Activated naive CD4-positive, alpha-beta T cell treated with anti-CD3 and anti-CD28 coated beads, Interleukin-2, amount 50 U/mL, for 72 hours (primary cell): ENCODE data around the gene VTI1A. TPM values are rescaled to one million over a fixed set of nuclear protein-coding genes. Genes with fewer than 3 reads are reported as not detected.

Source experiments
- ATAC-seq, 2 donors: fragments of 150-1000 bp; cut with Tn5 transposase; 2 replicates each; pipeline ENCODE4 v1.10.0; 2021; ENCODE audit warnings: mild to moderate bottlenecking in 2 of 2, moderate library complexity in 2 of 2
- DNase-seq, 2 donors: peaks; one replicate each; pipeline ENCODE4 v3.0.0; 2021 to 2022; ENCODE audit warnings: low spot score in 2 of 2
- H3K27ac Mint-ChIP-seq, 2 donors: one replicate each; pipeline ENCODE4 v1.8.0; 2022; ENCODE audit warnings: mild to moderate bottlenecking in 2 of 2, mixed read lengths in 2 of 2
- H3K36me3 Mint-ChIP-seq, 2 donors: one replicate each; pipeline ENCODE4 v1.8.0; 2022; ENCODE audit warnings: mixed read lengths in 2 of 2
- H3K9me3 Mint-ChIP-seq, 2 donors: one replicate each; pipeline ENCODE4 v1.8.0; 2022; ENCODE audit warnings: mixed read lengths in 2 of 2
- total RNA-seq, 2 donors: library from RNA; stranded (reverse); gene quantifications; one replicate each; pipeline ENCODE4 v1.2.3, GENCODE V29; 2022

The VTI1A gene
- total RNA-seq, 2 donors from 2014 or later, result 39.7 to 40.8 TPM

DNA sequence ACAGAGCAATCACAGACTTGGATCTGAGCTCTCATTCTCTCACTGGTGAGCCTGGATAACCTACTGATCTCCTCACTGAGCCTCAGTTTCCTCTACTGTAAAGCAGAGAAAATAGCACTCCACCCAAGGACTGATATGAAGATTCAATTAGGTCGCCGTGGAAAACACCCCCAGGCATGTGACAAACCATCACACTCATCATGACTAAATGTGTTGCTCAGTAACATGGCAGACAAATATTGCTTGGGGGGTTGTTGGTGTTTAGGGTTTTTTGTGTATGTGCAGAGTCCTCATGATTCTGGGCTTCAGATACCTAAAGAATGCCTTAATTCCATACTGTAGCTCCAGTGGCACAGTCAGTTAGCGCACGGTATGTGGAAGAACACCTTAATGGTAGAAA lies 380.9 kb downstream of the VTI1A start:
- Mint-ChIP-seq H3K9me3 (no peaks in the 10 kb centered on the region), H3K27ac (no peak overlapping the region), H3K36me3 (no peaks in the 10 kb centered on the region)
- no peak for DNase-seq
- no peak for ATAC-seq

DNA sequence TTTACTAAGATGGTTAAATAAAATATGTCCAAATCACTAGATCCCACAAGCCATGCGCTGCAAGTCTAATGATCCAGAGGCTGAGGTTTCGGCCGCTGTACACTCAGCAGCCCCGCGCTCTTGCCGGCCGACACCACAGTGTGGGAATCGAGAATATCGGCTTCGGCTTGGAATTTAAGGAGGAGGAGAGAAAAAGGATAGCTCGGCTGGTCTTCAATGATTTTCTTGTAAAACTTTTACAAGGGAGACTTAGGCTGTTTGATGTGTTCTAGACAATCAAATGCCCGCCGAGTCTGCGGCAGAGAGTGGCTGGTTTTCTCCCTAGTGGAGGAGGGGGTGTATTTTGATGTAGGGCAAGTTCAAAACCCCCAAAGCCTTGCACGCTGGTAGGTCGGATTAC lies 384.8 kb downstream of the VTI1A start:
- no peak for ATAC-seq
- Mint-ChIP-seq H3K9me3 (no peaks in the 10 kb centered on the region), H3K27ac (no peak overlapping the region), H3K36me3 (no peaks in the 10 kb centered on the region)
- no peak for DNase-seq

DNA sequence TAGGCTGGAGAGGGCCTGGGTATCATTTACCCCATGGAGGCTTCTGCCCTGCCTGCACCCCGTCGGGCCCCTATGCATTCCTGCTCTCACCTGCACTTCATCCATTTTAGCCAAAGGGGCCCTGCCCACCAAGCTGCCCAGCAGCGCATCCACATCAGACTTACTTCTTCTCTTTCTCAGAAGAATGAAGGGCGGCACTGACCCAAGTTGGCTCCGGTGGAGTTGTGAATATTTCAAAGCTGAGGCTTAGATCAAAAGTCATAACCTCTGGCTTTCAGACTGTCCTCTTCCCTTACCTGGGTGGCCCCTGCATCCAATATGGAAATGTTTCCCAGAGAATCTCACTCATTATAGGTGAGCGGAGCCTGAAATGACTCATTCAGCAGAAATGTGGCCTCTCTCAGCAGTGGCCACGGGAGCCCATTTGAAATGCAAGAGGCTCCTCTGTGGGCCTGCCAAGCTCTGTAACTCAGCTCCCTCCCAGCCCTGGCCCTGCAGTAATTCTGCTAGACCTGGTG lies 385.4 kb downstream of the VTI1A start:
- no peaks in the 10 kb centered on the region for H3K36me3 Mint-ChIP-seq
- no peak for DNase-seq
- H3K9me3 Mint-ChIP-seq, result no peaks in the 10 kb centered on the region
- no peak for ATAC-seq
- H3K27ac Mint-ChIP-seq, result no peak overlapping the region

DNA sequence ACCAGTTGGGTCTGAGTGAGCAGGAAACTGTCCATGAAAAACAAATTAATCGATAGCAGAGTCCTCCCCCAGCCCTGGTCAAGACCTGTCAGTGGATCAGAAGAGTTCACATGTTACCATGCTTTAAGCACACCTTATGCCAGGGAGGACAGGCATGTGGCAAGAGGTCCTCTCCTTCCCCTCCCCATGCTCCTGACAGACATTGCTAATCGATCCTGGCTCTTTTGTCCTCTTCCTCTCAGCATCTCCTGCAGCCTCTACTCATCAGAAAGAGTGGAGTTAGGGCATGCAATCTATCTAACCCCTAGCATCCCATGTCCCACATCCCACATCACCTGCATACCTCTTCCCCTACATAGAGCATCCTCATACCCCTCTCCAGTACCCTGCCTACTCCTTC lies 385.9 kb downstream of the VTI1A start:
- no peak for ATAC-seq
- Mint-ChIP-seq H3K36me3 (no peaks in the 10 kb centered on the region), H3K27ac (no peak overlapping the region), H3K9me3 (no peaks in the 10 kb centered on the region)
- no peak for DNase-seq

DNA sequence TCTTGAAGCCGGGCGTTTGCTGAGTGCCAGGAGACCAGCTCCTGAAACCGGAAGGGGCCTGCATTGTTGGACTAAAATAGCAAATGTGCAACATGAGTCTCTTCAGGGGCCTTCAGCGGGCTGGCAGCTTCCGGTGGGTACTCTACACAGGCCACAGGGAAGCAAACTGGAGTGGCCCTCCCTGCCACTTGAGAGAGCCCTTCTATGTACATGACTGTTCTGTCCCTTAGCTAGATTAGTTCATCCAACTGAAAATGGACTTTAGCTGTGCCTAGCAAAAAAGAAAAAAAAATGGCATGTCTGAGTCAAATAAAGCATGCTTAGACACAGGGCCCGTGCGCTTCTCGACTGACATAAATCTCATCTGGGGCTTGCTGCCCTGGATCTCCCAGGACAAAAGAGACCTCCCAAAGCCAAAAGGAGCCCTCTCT lies 387.8 kb downstream of the VTI1A start:
- Mint-ChIP-seq H3K9me3 (no peaks in the 10 kb centered on the region), H3K27ac (peak overlapping the region in 1 of 2 donors; percentile 65), H3K36me3 (no peaks in the 10 kb centered on the region)
- DNase-seq, result no peak
- ATAC-seq, result no peak

DNA sequence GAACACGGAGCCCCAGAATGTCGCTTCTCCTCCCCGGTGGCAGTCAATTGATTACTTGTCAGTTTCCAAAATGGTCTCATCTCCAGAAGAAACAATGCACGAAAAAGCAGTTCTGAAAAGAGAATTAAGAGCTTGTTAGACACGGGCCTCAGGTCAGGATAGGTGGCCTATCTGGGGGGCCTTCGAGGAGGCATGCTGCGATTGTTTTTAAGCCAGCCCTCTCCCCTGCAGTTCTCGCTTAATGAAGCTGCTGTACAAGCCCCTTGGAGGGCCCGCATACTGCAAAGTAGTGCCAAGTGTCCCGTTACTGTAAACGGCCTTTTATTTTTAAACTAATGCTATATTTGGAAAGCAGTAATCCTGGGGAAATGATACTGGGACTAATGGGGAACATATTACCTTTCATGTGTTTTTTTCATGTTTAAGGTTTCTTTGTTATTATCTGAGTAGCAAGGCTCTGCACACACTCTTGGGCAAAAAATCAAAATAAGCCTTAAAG lies 388.3 kb downstream of the VTI1A start:
- Mint-ChIP-seq H3K36me3 (peaks cover 0 to 3% of the 10 kb centered on the region in 2 donors), H3K9me3 (peaks cover 0 to 4% of the 10 kb centered on the region in 2 donors), H3K27ac (no peak overlapping the region)
- no peak for ATAC-seq
- no peak for DNase-seq

DNA sequence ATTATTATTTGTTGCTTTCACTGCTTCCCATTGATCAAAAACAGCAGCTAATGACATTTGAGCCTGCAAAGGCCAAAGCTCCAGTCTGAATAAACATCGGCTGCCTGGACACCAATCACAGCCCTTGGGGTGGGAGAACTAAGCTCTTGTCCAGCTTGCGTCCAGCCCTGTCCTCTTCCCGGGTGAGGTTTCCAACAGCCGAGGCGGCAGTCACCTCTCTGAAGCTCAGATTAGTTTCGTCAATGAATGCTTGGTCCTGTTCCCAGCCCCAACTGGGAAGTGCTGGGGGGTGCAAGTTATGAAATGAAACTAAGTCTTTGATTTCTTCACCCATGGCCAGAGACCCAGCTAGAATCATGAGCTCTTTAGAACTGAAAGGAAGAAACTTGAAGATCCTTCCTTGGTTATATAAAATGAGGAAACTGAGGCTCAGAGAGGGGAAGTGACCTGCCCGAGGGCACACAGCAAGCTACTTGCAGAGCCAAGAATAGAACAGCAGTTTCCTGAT lies 389.0 kb downstream of the VTI1A start:
- peaks cover 0 to 7% of the 10 kb centered on the region in 2 donors for H3K9me3 Mint-ChIP-seq
- no peak overlapping the region for H3K27ac Mint-ChIP-seq
- ATAC-seq, result no peak
- H3K36me3 Mint-ChIP-seq, result peaks cover 0 to 7% of the 10 kb centered on the region in 2 donors
- no peak for DNase-seq

DNA sequence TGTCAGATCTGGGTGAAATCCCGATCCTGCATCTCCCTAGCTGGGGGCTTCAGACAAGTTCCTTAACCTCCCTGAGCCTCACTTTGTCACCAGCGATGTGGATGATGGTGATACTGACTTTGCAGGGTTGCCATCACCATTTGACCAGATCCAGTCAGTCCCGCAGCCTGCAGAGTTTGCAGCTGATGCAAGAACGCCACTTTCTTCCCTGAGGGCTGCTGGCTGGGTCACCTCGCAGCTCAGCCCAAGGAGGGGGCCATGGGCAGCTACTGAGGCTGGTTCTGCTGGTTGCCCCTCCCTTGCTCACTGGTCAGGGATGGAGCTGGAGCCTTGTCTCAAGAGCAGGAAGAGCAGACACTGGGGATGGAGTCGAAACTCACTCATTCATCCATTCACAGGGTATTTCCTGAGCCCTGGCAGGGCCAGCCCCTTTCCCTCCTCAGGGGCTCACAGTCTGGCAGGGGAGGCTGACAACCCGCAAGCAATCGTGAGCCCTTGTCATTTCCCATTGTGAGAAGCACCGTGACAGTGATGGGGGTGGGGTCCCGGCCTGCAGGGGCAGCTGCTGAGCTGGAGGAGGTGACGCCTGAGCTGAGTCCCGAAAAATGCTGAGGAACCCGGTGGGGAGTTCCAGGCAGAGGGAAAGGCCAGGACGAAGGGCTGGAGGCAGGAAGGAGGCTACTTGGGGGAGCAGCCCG lies 391.9 kb downstream of the VTI1A start:
- peaks cover 0 to 7% of the 10 kb centered on the region in 2 donors for H3K36me3 Mint-ChIP-seq

DNA sequence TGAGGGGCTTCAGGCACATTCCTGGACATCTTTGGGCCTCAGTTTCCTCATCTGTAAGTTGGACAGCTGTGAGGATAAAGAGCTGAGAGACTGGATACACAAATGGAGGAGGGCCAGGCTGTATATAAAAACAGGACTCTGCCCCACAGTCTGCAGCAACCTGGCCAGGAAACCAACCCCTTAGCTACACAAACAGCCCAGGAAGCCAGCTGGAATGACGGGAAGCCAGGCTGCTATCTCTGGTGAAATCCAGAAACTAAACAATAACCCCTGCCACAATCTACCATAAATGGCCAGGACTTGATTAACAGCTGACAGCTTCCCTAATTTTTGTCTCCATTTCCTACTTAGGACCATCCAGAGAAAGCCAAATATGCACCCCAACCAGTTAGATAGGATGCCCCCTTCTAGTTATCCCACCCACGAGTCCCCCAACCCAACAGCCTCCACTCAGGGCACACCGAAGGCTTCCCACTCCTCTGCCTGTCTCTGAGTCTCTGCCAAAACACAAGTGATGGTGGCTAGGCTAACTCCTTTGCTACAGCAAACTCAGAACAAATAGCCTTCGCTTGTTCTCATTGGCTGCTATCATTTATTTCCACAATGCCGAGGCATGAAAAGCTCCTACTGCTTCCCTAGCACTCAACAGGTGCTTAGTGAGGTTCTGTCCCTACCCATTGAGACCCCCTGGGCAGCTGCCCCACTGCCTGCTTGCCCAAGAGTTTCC lies 393.1 kb downstream of the VTI1A start:
- Mint-ChIP-seq H3K36me3 (peaks cover 5 to 13% of the 10 kb centered on the region in 2 donors), H3K9me3 (peaks cover 7% of the 10 kb centered on the region in 2 donors), H3K27ac (no peak overlapping the region)
- DNase-seq (no peak), ATAC-seq (no peak)

More for the DNA sequence above, 391.9 kb downstream of the VTI1A start:
- no peak for ATAC-seq
- H3K9me3 Mint-ChIP-seq, result peaks cover under 1 to 7% of the 10 kb centered on the region in 2 donors
- H3K27ac Mint-ChIP-seq, result peak overlapping the region in 1 of 2 donors; percentile 14
- no peak for DNase-seq

DNA sequence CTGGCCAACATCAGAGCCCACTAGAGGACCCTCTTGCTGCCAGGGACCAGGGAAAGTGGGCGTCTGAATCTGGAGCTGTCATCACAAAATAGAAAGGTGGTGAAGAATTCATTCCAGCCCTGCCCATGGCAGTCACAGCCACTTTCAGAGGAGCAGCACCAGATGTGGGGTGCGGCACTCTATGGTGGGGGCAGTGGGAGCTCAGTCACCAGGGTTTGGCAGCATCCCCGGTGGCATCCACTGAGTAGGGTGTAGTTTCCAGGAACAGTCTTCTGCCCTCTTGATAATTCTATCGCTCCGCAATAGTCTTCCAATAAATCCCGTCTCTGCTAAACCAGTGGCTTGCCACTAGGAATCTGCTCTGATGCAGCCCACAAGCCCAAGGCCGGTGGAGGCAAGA lies 394.5 kb downstream of the VTI1A start:
- Mint-ChIP-seq H3K27ac (no peak overlapping the region), H3K9me3 (peaks cover 7 to 11% of the 10 kb centered on the region in 2 donors), H3K36me3 (peaks cover 16 to 17% of the 10 kb centered on the region in 2 donors)
- ATAC-seq (no peak), DNase-seq (no peak)

DNA sequence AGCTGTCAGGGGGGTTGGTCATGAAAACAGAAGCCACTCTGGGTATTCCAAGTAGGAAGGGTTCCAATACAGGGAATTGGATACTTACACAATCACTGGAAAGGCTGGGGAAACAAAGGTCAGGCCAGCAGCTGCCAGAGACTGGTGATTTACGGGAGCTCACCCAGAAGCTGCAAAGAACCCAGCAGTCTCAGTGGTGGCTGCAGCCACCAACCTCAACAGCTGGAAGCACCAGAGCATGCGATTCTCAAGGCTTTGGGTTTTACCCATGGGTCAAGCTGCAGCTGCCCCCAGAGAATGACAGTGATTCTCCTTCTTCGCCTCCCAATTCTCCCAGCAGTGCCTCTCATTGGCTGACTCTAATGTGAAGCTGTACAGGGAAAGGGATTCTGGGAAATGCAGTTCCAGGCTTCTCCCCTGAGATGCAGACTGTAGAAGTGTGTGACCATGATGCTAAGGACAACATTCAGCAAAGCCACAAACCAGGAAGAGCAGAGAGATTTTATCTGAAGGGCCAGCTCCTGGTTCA lies 395.9 kb downstream of the VTI1A start:
- DNase-seq, result no peak
- H3K9me3 Mint-ChIP-seq, result peaks cover 17 to 20% of the 10 kb centered on the region in 2 donors
- no peak for ATAC-seq
- no peak overlapping the region for H3K27ac Mint-ChIP-seq
- peaks cover 26% of the 10 kb centered on the region in 2 donors for H3K36me3 Mint-ChIP-seq

DNA sequence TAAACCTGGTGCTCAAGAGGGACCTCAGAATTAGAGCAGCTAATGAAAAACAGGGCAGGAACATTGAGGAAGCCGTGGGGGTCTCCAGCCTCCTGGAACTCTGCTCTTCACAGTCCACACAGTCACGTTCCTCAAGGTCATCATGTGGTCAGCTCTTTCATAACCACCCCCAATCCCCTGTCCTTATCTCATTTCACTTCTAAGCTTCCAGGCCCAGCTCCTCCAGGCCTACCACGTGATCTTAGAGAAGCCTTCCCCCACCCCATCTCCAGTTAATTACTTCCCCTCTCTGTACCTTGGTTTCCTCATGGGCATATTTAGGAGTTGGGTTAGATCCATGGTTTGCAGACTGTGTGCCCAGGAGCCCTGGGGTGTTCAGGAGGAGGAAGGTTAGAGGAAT lies 396.6 kb downstream of the VTI1A start:
- Mint-ChIP-seq H3K36me3 (peaks cover 31 to 33% of the 10 kb centered on the region in 2 donors), H3K9me3 (peaks cover 24% of the 10 kb centered on the region in 2 donors), H3K27ac (no peak overlapping the region)
- DNase-seq (no peak), ATAC-seq (no peak)

DNA sequence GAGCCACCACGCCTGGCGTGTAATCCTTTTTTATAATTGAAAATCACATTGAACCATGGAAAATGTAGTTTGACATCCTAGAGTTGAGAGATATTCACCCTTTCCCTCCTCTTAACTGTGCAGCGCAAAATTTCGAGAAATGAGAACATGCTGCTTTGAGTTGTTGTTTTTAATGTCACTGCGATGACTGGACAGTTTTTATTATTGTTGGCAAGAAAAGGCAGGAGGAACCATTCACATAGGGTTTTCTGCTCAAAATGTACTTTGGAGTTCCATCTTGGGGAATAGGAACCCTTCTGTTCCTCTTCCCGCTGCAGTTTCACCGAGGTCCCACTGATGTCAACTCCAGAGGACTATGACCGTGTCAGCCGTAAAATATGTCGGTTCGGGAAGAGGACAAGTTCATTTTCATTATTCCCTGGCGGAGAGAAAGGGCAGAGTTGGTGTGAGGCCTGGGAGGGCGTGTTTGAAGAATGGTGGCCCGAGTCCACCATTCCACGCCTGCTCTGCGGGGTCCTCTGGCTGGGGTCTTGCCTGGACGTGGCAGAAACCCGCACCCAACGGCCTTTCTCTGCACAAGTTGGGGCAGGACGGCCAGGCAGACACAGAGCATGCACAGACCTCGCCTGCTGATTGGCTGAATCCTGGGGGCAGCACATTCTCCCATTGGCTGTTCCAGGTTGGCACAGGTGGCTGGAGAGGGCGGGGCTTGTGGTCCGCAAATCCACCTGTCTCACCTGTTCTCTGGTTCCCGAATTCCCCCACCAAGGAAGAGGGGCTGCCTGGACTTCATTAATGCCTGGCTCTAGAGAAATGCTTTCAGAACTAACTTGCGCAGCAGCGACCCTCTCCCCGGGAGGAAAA lies 397.9 kb downstream of the VTI1A start:
- no peak for ATAC-seq

DNA sequence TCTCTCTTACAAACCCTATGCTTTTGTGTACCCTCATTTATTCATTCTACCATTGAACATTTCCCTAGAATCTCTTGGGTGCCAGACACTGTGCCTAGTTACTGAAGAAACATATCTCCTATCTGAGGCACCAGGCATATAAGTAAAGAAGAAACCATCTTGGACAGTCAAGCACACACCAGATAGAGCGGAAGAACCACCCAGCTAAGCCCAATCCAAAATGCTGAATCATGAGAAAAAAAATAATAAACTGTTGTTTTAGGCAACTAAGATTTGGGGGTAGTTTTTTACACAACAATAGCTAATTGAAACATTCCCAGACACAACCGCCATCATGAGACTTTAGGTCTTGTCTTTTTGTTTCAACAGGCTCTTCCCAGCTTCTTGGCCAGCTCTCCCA lies 400.8 kb downstream of the VTI1A start:
- ATAC-seq (no peak), DNase-seq (no peak)
- Mint-ChIP-seq H3K36me3 (peaks cover 23 to 35% of the 10 kb centered on the region in 2 donors), H3K9me3 (peaks cover 22 to 27% of the 10 kb centered on the region in 2 donors), H3K27ac (no peak overlapping the region)

More for the DNA sequence above, 397.9 kb downstream of the VTI1A start:
- no peak for DNase-seq
- H3K36me3 Mint-ChIP-seq, result peaks cover 31 to 35% of the 10 kb centered on the region in 2 donors
- peaks cover 24 to 26% of the 10 kb centered on the region in 2 donors for H3K9me3 Mint-ChIP-seq
- H3K27ac Mint-ChIP-seq, result no peak overlapping the region

DNA sequence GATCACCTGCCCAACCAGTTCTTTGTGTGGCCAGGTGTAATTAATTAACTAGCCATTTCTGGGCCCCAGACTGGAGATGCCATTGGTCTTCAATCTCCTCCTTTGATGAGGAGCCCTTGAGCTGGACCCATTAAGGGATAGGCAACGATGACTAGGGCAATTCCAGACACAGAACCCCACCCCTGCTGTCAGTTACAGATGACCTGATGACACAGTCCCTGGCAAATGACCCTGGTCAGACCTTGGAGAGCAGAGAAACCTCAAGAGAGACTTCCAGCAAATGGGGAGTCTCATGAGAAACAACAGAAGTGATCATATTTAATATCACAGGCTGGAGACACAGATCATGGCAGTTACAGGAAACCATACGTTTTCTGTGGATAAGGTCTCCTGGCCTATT lies 401.2 kb downstream of the VTI1A start:
- Mint-ChIP-seq H3K9me3 (peaks cover 22 to 27% of the 10 kb centered on the region in 2 donors), H3K27ac (peak overlapping the region in 1 of 2 donors; percentile 62), H3K36me3 (peaks cover 23 to 35% of the 10 kb centered on the region in 2 donors)
- DNase-seq (no peak), ATAC-seq (no peak)

DNA sequence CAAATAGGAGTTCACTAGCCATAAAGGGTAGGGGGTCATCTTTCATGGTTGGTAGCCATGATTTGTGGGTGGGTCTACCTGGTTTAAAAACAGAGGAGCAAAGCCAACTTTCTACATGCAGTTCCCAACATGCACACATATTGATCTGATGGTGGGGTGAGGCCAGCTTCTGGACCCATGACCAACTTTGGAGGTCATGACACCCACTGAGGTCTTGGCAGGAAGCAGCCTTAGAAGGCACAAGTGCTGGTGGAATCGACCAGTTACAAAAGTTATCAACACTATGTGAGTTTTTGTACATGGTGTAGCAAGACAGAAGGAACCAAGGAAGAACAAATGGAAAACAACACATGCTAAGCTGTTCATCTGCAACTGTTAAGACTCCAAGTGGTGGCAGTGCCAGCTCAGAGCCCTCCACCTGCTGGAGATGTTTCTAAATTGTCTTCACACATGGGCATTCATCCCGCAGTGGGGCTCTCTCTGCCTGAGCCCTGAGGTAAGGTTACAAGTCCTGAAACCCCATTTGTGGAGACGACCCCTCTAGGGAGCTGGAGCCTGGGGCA lies 401.9 kb downstream of the VTI1A start:
- Mint-ChIP-seq H3K27ac (no peak overlapping the region), H3K36me3 (peaks cover 23 to 35% of the 10 kb centered on the region in 2 donors), H3K9me3 (peaks cover 22 to 26% of the 10 kb centered on the region in 2 donors)
- no peak for DNase-seq
- no peak for ATAC-seq
